ENCODE data around the gene OSTF1.

The OSTF1 gene

GRCh38 chr9:75112789-75113188, 24.5 kb downstream of the OSTF1 start:
- no peak for DNase-seq (ENCODE audit: low read depth in 2 of 2)
- TF ChIP-seq CTCF (IDR thresholded peaks at IDR 0.05; ENCODE audit: low read depth, low read length), result no peak
- H3K4me3 ChIP-seq (replicated peaks in 1 of 2; ENCODE audit: low read depth in 2 of 2, low read length in 2 of 2), result no peak overlapping the region

GRCh38 chr9:75116306-75116705, 28.0 kb downstream of the OSTF1 start:
- no peak for TF ChIP-seq CTCF (IDR thresholded peaks at IDR 0.05; ENCODE audit: low read depth, low read length)
- DNase-seq (ENCODE audit: low read depth in 2 of 2), result no peak
- H3K4me3 ChIP-seq (replicated peaks in 1 of 2; ENCODE audit: low read depth in 2 of 2, low read length in 2 of 2), result no peak overlapping the region

- DNase-seq (ENCODE audit: low read depth in 2 of 2), result no peak
- no peak for TF ChIP-seq CTCF (IDR thresholded peaks at IDR 0.05; ENCODE audit: low read depth, low read length)
- no peak overlapping the region for H3K4me3 ChIP-seq (replicated peaks in 1 of 2; ENCODE audit: low read depth in 2 of 2, low read length in 2 of 2)
Measured at GRCh38 chr9:75117564-75117963, 29.2 kb downstream of the OSTF1 start.

- DNase-seq (ENCODE audit: low read depth in 2 of 2), result no peak
- no peak for TF ChIP-seq CTCF (IDR thresholded peaks at IDR 0.05; ENCODE audit: low read depth, low read length)
- no peak overlapping the region for H3K4me3 ChIP-seq (replicated peaks in 1 of 2; ENCODE audit: low read depth in 2 of 2, low read length in 2 of 2)
Measured at GRCh38 chr9:75120686-75121085, 32.4 kb downstream of the OSTF1 start.

- no peak overlapping the region for H3K4me3 ChIP-seq (replicated peaks in 1 of 2; ENCODE audit: low read depth in 2 of 2, low read length in 2 of 2)
- TF ChIP-seq CTCF (IDR thresholded peaks at IDR 0.05; ENCODE audit: low read depth, low read length), result no peak
- DNase-seq (ENCODE audit: low read depth in 2 of 2), result no peak
Measured at GRCh38 chr9:75121914-75122558, 33.7 kb downstream of the OSTF1 start.

DNA sequence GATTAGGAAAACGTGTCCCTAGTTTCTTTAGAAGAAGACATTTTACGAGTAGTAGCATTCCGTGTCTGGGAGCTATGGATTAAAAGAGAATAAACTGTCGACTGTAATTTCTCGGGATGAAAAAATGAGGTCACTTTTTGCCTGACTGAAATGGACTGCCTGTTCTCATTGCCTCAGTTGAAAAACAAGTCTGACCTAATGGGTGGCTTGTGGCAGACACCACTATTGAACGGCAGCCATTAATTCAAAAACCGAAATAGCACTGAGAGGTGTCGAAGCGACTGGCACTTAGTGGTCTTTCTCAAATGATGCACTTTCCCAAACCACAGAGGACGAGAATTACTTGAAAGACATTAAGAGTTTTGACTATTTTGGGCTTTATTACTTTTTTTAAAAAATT, 35.4 kb downstream of the OSTF1 start:
- H3K4me3 ChIP-seq (replicated peaks in 1 of 2; ENCODE audit: low read depth in 2 of 2, low read length in 2 of 2), result no peak overlapping the region
- DNase-seq (ENCODE audit: low read depth in 2 of 2), result no peak
- TF ChIP-seq CTCF (IDR thresholded peaks at IDR 0.05; ENCODE audit: low read depth, low read length), result no peak

GRCh38 chr9:75128535-75128934, 40.2 kb downstream of the OSTF1 start:
- no peak for DNase-seq (ENCODE audit: low read depth in 2 of 2)
- TF ChIP-seq CTCF (IDR thresholded peaks at IDR 0.05; ENCODE audit: low read depth, low read length), result no peak
- no peak overlapping the region for H3K4me3 ChIP-seq (replicated peaks in 1 of 2; ENCODE audit: low read depth in 2 of 2, low read length in 2 of 2)

Measured in cardiac fibroblast (primary cell).